SW 1271 (cell line): ENCODE results near the gene GUCD1.
A peak's percentile ranks its signal among the peaks of the same experiment; 100 is the strongest.

ENCODE experiments used
- DNase-seq, 2 experiments: peaks; one replicate each; lab custom pipeline; 2025; lab: John Stamatoyannopoulos, UW

Gene GUCD1

DNA sequence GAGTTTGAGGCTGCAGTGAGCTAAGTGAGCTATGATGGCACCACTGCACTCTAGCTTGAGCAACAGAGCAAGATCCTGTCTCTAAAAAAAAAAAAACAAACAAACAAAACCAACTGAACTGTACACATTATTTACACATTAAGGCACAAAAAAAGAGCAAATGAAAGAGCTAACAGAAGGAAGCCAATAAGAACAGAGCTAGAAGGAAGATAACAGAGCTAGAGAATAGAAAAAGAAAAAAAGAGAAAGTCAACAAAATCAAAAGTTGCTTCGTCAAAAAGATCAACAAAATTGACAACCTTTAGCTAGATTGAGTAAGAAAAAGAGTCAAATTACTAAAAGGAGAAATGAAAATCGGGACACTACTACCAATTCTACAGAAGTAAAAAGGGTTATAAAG lies 25.0 kb downstream of the GUCD1 start:
- DNase-seq: no peak

- DNase-seq: no peak
These were observed 28.7 kb downstream of the GUCD1 start for GRCh38 chr22:24526191-24526590.

- peak in 1 of 2 experiments; percentile 57 for DNase-seq
These were observed 29.4 kb downstream of the GUCD1 start for GRCh38 chr22:24525416-24526037.

DNA sequence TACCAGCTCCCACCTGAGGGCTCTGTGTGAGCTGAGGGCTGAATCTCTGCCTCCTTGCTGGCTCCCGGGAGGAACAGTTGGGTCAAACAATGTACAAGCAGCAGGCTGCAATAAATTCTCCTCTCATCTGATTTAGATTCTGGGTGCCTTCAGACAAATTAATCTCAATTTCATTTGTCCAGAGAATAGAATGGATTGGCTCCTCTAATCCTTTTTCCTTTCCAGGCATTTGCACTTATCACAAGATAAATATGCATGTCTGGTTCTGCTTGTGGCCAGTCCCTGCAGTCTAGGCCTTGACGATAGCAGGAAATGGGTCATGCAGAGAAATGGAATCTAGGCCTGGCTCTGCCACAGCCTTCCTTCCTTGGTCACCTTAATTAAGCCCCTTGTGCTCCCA lies 31.1 kb downstream of the GUCD1 start:
- DNase-seq: no peak

GRCh38 chr22:24521791-24522245 lies 33.1 kb downstream of the GUCD1 start:
- peak; percentile 4 to 49 for DNase-seq

DNA sequence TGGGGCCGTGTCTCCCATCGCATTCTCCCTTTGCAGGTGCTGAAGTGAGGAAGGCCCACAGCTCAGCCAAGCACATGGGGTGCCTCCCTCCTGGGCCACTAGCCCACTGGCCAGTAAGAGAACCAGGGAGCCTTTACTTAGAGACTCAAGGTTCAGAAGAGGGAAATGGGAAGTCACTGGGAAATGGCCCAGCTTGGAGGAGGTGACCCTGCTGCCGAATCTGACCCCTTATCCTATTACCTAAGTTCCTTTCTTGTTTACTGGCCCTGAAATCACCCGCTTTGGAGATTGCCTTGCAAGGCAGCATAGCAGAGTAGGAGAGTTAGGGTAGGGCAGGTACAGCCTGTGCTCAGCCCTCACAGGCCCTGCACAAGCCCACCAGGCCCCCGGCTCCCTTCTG lies 35.4 kb downstream of the GUCD1 start:
- DNase-seq: no peak

GRCh38 chr22:24518771-24519485 lies 36.0 kb downstream of the GUCD1 start:
- DNase-seq: no peak

DNA sequence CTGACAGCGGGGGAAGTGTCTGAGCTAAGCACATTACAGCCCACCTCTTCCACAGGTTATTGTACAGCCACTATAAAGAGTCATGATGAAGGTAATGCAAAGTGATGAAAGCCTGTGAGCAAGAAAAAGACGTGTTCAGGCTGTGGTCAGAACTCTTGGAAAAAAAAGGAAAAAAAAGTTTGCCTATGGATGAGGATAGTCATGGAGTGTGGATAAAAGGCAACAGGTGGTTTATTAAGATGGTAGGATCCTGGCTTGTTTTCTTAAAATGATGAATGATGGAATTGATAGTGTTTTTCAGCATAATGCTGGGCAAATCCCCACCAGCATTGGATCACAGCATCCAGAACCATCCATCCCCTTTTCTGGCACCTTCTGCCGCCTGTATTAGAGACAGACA lies 36.7 kb downstream of the GUCD1 start:
- DNase-seq: no peak

DNA sequence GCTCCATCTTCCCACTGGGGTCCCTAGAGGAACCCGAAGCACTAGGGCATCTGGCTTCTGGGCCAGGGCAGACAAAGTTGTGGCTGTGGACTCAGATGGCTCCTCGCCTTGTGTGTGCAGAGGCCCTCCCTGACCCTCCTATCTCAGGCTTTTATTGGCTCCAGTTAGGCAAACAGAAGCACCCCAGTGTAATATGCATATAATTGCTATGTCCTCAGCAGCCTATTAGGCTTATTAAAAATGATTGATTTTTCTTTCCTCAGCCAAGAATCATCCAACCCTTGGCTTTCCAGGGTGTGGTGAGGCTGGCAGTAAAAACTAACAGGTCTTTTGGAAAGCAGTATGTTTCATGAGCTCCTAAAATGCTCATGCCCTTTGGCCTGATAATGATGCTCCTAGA lies 37.5 kb downstream of the GUCD1 start:
- no peak for DNase-seq

DNA sequence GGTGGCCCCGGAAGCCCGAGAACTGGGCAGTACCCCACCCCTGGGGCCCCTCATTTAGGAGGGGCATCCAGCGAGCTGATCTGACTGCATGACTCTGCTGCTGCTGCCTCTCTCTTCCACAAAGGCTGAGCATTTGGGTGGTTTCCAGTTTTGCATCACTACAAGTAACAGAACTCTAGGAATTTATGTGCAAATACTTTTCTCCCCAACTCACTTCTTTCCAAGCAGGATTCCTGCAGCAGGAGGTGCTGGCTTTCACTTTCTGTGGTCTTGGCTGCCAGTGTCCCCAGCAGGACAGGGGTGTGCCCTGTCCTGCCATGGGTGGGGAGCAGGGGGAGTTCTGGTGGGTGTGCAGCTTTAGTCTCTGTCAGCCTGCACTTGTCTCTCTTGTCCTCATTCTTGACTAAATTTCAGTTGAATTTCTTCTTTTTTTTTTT lies 38.6 kb downstream of the GUCD1 start:
- DNase-seq: peak; percentile 16

GRCh38 chr22:24515027-24515338 lies 40.0 kb downstream of the GUCD1 start:
- DNase-seq: no peak

GRCh38 chr22:24514241-24515026 lies 40.5 kb downstream of the GUCD1 start:
- DNase-seq: no peak

DNA sequence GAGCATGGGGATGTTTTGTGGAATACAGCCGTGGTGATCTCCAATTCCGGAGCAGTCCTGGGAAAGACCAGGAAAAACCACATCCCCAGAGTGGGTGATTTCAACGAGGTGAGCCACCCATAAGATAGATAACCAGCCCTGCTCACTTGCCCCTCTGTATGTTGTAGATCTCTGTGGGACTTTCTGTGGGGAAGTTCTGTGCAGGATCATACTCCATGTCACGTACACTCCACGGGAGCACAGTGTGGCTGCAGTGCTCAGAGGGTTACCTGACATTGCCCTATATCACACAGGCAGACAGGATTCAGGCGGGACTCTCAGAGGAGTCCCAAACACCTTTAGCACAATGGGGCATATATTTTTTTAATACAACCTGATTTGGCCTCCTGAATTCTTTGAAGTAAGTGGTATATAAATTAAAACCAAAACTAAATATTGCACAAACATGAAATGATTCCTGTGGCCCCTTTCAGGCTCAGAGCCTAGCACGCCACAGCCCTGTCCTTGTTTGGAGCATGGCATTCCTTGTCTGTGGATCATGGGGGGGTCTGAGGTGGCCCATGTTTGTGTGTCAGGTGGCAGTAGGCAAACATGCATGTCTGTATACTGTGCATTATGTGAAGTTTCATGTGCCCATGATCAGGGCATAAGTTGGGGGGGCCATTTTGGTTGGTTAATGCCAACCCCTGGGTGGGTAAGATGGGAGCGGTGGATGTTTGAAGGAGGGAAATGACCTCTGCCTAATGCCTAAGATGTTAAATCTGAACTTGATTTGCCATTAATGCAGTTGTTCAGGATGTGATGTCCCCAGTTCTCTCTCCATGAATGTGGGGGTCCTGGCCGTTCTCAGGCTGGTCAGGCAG lies 41.3 kb downstream of the GUCD1 start:
- no peak for DNase-seq

GRCh38 chr22:24512043-24512442 lies 42.9 kb downstream of the GUCD1 start:
- DNase-seq: no peak

GRCh38 chr22:24510637-24511625 lies 44.0 kb downstream of the GUCD1 start:
- DNase-seq: no peak

GRCh38 chr22:24507716-24508115 lies 47.2 kb downstream of the GUCD1 start:
- DNase-seq: no peak

DNA sequence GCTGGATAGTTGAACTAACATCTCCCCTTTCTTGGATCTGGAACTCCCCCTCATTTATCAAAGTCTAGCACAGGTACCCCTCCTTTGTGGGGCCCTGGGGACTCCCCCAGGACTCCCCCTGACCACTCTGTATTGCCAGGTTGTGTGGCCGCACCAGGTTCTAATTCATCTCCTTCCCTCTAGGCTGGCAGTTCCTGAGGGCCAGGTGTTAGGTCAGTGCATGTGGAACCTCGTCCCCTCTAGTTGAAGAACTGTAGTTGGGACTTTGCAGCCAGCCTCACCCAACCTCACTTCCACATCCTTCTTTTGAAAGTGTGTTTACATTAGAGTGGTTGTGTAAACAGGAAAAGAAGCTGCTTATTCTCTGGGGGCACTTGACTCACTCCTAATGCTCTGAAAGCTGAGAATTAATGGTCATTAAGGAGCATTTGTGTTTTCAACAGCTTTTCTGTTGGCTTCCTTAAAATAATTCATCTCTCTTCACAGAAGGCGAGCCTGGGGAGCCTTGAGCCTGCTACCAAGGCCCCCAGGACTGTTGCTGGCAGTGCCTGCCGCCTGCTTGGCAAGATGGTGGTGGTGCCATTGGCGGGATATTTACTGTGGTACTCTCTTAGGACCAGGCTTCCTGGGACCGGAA lies 48.0 kb downstream of the GUCD1 start:
- DNase-seq: no peak

- DNase-seq: no peak
These were observed 49.8 kb downstream of the GUCD1 start for GRCh38 chr22:24504956-24505736.

GRCh38 chr22:24504540-24504939 lies 50.4 kb downstream of the GUCD1 start:
- DNase-seq: no peak
